Measurements from ENCODE around the gene PROX2.

PROX2 gene

DNA sequence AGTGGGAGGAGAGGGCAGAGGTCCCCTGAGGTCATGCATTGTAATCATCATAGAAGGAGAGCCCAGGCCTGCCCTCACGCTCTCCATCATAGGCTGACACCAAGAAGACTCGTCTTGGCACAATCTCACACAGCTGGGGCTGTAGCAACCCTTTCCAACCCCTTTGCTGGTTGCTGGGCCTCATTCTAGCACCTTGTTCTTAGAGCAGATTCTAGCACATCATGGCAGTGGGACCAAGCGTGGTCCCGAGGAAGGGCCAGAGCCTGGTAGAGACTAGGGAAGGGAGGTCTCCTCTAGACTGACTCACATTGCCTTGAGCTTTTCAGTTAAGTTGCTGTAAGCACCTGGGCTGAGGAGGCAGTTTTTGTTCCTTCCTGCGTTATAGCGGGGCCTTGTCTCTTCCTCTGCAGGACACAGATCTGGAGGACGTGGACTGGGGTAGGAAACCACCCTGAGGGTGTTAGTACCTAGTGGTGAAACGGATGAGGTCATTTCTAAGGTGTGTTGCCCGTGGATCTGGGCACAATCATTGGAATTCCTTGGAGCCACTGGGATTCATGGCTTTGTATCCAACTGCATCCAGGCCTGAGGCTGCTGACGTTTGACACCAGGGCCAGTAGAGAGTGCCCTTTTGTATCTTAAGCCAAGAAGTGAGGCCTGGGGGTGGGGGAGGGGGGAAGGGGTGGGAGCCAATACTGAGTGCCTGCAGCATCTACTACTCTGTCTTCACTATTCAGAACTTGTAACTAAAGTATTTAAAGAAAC, 27.2 kb upstream of the PROX2 start:
- DNase-seq (ENCODE audit: low read depth): no peak
- TF ChIP-seq, protein P1, sequence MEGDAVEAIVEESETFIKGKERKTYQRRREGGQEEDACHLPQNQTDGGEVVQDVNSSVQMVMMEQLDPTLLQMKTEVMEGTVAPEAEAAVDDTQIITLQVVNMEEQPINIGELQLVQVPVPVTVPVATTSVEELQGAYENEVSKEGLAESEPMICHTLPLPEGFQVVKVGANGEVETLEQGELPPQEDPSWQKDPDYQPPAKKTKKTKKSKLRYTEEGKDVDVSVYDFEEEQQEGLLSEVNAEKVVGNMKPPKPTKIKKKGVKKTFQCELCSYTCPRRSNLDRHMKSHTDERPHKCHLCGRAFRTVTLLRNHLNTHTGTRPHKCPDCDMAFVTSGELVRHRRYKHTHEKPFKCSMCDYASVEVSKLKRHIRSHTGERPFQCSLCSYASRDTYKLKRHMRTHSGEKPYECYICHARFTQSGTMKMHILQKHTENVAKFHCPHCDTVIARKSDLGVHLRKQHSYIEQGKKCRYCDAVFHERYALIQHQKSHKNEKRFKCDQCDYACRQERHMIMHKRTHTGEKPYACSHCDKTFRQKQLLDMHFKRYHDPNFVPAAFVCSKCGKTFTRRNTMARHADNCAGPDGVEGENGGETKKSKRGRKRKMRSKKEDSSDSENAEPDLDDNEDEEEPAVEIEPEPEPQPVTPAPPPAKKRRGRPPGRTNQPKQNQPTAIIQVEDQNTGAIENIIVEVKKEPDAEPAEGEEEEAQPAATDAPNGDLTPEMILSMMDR (IDR thresholded peaks at IDR 0.05; ENCODE audit: insufficient read depth, low read depth, low read length, missing control alignments): no peak
- no peak overlapping the region for H3K4me3 ChIP-seq (ENCODE audit: low read length)

DNA sequence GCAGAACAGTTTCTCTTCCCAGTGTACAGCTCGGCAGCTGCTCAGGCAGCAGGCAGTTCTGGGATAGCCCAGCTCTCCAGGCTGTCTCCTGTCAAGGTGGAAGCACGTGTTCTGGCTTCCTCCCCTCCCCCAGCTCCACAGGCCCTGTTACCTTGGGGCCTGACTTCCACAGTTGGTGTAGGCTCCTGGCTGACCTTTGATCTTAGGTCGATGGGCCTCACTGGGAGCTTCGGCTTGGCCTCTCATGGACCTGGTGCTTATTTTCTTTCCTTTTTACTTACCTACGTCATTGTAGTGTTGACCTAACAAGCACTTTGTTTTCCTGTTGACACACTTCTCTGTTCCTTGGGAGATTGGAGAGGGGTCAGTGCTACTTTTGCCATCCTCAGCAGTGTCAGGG, 22.7 kb upstream of the PROX2 start:
- no peak overlapping the region for H3K4me3 ChIP-seq (ENCODE audit: low read length)
- DNase-seq (ENCODE audit: low read depth): no peak
- TF ChIP-seq, protein P1 (IDR thresholded peaks at IDR 0.05; ENCODE audit: insufficient read depth, low read depth, low read length, missing control alignments): no peak

DNA sequence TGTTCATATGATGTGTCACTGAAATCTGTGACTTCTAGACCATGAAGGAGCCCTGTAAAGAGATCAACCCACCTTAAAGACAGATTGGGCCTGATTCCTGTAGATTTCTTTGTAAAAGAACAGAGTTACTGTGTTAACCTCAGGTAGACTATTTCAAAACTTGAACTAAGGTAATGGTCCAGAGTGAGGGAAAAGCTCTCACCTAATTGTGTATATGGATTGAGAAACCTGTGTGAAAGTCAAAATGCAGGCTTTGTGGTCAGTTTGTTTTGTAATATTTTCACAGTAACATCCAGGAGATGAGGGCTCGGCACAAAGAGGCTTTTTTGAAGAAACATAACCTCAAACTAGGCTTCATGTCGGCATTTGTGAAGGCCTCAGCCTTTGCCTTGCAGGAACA, 22.1 kb upstream of the PROX2 start:
- H3K4me3 ChIP-seq (ENCODE audit: low read length): no peak overlapping the region
- no peak for DNase-seq (ENCODE audit: low read depth)

GRCh38 chr14:74897642-74898041, 21.7 kb upstream of the PROX2 start:
- TF ChIP-seq, protein P1 (IDR thresholded peaks at IDR 0.05; ENCODE audit: insufficient read depth, low read depth, low read length, missing control alignments): no peak
- no peak overlapping the region for H3K4me3 ChIP-seq (ENCODE audit: low read length)
- DNase-seq (ENCODE audit: low read depth): no peak

More for the DNA sequence above, 22.1 kb upstream of the PROX2 start:
- TF ChIP-seq, protein P1 (IDR thresholded peaks at IDR 0.05; ENCODE audit: insufficient read depth, low read depth, low read length, missing control alignments): no peak

DNA sequence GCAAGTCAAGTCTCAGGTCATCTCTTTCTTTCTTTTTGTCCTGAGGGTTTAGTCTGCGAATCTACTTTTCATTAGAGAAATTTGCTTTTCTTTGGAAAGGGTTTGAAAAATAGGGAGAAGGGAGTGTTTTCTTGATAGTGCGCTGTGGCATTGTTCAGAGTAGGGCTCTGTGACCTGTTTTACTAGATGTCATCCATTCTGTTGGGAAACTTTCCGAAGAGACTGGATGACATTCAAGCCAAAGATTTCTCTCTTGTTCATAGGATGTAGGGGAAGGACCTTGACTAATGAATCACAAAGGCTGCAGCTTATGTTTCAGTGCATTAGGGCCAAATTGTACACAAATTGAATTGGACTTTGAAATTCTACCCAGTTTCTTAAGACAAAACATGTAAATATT, 20.5 kb upstream of the PROX2 start:
- TF ChIP-seq, protein P1 (IDR thresholded peaks at IDR 0.05; ENCODE audit: insufficient read depth, low read depth, low read length, missing control alignments): no peak
- H3K4me3 ChIP-seq (ENCODE audit: low read length): no peak overlapping the region
- DNase-seq (ENCODE audit: low read depth): no peak

- DNase-seq (ENCODE audit: low read depth): no peak
- H3K4me3 ChIP-seq (ENCODE audit: low read length): no peak overlapping the region
- TF ChIP-seq, protein P1 (IDR thresholded peaks at IDR 0.05; ENCODE audit: insufficient read depth, low read depth, low read length, missing control alignments): no peak
Measured at GRCh38 chr14:74893614-74894091, 17.7 kb upstream of the PROX2 start.

GRCh38 chr14:74892745-74893144, 16.8 kb upstream of the PROX2 start:
- DNase-seq (ENCODE audit: low read depth): no peak
- H3K4me3 ChIP-seq (ENCODE audit: low read length): no peak overlapping the region
- TF ChIP-seq, protein P1 (IDR thresholded peaks at IDR 0.05; ENCODE audit: insufficient read depth, low read depth, low read length, missing control alignments): no peak

Measured in epithelial cell of esophagus (primary cell).